H1 (cell line): ENCODE results near the gene C2. TPM values are rescaled to one million over a fixed set of nuclear protein-coding genes. Genes with fewer than 3 reads are reported as not detected.

Source experiments
- CTCF ChIA-PET: fragments of 300-600 bp; sonication (Branson Sonifier 250); formaldehyde crosslinking; loops from one replicate; lab custom pipeline; 2021; ENCODE audit not compliant: partially characterized antibody; lab: Charles Lee
- POLR2A ChIA-PET: fragments of 300-600 bp; sonication (Branson Sonifier 250); formaldehyde crosslinking; loops from one replicate; lab custom pipeline; 2021; ENCODE audit warnings: inconsistent platforms; ENCODE audit not compliant: partially characterized antibody; lab: Charles Lee
- DNase-seq, 2 experiments: peaks; one replicate each; pipeline versions ENCODE4 v3.0.0 to v3.0.0-alpha.2; 2010 to 2022; ENCODE audit warnings: low spot score in 2 of 2, low read depth in 1 of 2, mixed read lengths in 1 of 2
- FAIRE-seq: peaks from 2 replicates; lab custom pipeline; 2011; peaks lifted over from hg19 to GRCh38; lab: Jason Lieb, UNC
- H2AFZ ChIP-seq: 2 replicates; pipeline ENCODE4 v1.8.1; 2012; ENCODE audit warnings: low read length, inconsistent platforms
- H2AK5ac ChIP-seq: 2 replicates; pipeline ENCODE4 v1.6.1; 2013; ENCODE audit warnings: low read depth, low read length
- H2BK120ac ChIP-seq: replicated peaks from 2 replicates; pipeline ENCODE3; 2013; ENCODE audit warnings: low read depth, low read length, inconsistent platforms
- H2BK12ac ChIP-seq: 2 replicates; pipeline ENCODE4 v1.6.1; 2013; ENCODE audit warnings: low read depth, low read length
- H2BK15ac ChIP-seq: 2 replicates; pipeline ENCODE4 v1.6.1; 2013; ENCODE audit warnings: low read length
- H2BK20ac ChIP-seq: 2 replicates; pipeline ENCODE4 v1.6.1; 2013; ENCODE audit warnings: low read length
- H2BK5ac ChIP-seq: 2 replicates; pipeline ENCODE4 v1.6.1; 2013; ENCODE audit warnings: low read depth, low read length
- H3K14ac ChIP-seq: 2 replicates; pipeline ENCODE4 v1.6.1; 2013; ENCODE audit warnings: inconsistent platforms; ENCODE audit not compliant: insufficient read length
- H3K18ac ChIP-seq: 2 replicates; pipeline ENCODE4 v1.6.1; 2013; ENCODE audit warnings: low read length; ENCODE audit errors: extremely low read depth
- H3K23ac ChIP-seq: 2 replicates; pipeline ENCODE4 v1.6.1; 2013; ENCODE audit warnings: inconsistent platforms; ENCODE audit not compliant: insufficient read length
- H3K23me2 ChIP-seq: 2 replicates; pipeline ENCODE4 v1.6.1; 2013; ENCODE audit warnings: low read depth, low read length
- H3K27ac ChIP-seq: 2 replicates; pipeline ENCODE4 v1.6.1; 2011; ENCODE audit warnings: low read depth, low read length, inconsistent platforms
- H3K27me3 ChIP-seq, 4 experiments: replicated peaks in 1 of 4; 1 replicate in 1 of 4; 2 replicates in 3 of 4; pipeline versions ENCODE4 v1.6.1 to v1.8.1; 2011 to 2013; ENCODE audit warnings: low read length in 3 of 4, mild to moderate bottlenecking in 3 of 4, inconsistent platforms in 2 of 4, mixed read lengths in 2 of 4, moderate library complexity in 1 of 4; ENCODE audit not compliant: control insufficient read depth in 3 of 4, insufficient read depth in 3 of 4; ENCODE audit errors: extremely low read depth in 1 of 4
- H3K36me3 ChIP-seq, 4 experiments: 2 replicates each; pipeline versions ENCODE4 v1.6.1 to v1.8.1; 2011 to 2013; ENCODE audit warnings: mild to moderate bottlenecking in 4 of 4, low read length in 3 of 4, moderate library complexity in 2 of 4, control low read depth in 1 of 4, inconsistent platforms in 1 of 4; ENCODE audit not compliant: insufficient read depth in 4 of 4, control insufficient read depth in 2 of 4
- H3K4ac ChIP-seq: replicated peaks from 2 replicates; pipeline ENCODE3; 2013; ENCODE audit warnings: low read length, low read depth, mixed read lengths, inconsistent platforms; ENCODE audit not compliant: insufficient read length
- H3K4me1 ChIP-seq, 4 experiments: replicated peaks in 1 of 4; 1 replicate in 1 of 4; 2 replicates in 3 of 4; pipeline versions ENCODE4 v1.6.1 to v1.8.1; 2011 to 2013; ENCODE audit warnings: low read length in 3 of 4, inconsistent platforms in 2 of 4, mixed read lengths in 1 of 4; ENCODE audit not compliant: insufficient read depth in 4 of 4, control insufficient read depth in 3 of 4
- H3K4me2 ChIP-seq, 2 experiments: 2 replicates each; pipeline versions ENCODE4 v1.6.1 to v1.8.1; 2011 to 2013; ENCODE audit warnings: low read depth in 2 of 2, low read length in 2 of 2, control low read depth in 1 of 2, inconsistent platforms in 1 of 2, mild to moderate bottlenecking in 1 of 2; ENCODE audit not compliant: insufficient read depth in 1 of 2
- H3K4me3 ChIP-seq, 4 experiments: fragments of 200-600, 300-600 bp in 1 of 4; sonication (generic), shearing (Covaris generic), sonication (Bioruptor Twin) in 1 of 4; 2 replicates each; pipeline versions ENCODE4 v1.5.1 to v1.8.1; 2011 to 2016; ENCODE audit warnings: low read length in 4 of 4, low read depth in 3 of 4, control low read depth in 2 of 4, inconsistent platforms in 2 of 4, mild to moderate bottlenecking in 2 of 4, mixed read lengths in 1 of 4, moderate library complexity in 1 of 4; ENCODE audit not compliant: insufficient read depth in 2 of 4; ENCODE audit errors: extremely low read depth in 1 of 4
- H3K56ac ChIP-seq: replicated peaks from 2 replicates; pipeline ENCODE3; 2013; ENCODE audit warnings: low read depth, mild to moderate bottlenecking, mixed read lengths, low read length, inconsistent platforms; ENCODE audit not compliant: insufficient read length
- H3K79me1 ChIP-seq: 2 replicates; pipeline ENCODE4 v1.6.1; 2013; ENCODE audit warnings: low read depth, low read length, control low read depth
- H3K79me2 ChIP-seq, 2 experiments: 2 replicates each; pipeline versions ENCODE4 v1.6.1 to v1.8.1; 2012 to 2013; ENCODE audit warnings: low read length in 2 of 2, mild to moderate bottlenecking in 2 of 2, inconsistent platforms in 1 of 2; ENCODE audit not compliant: insufficient read depth in 2 of 2, control insufficient read depth in 1 of 2
- H3K9ac ChIP-seq, 4 experiments: replicated peaks in 1 of 4; 1 replicate in 1 of 4; 2 replicates in 3 of 4; pipeline versions ENCODE4 v1.6.1 to v1.8.1; 2011 to 2013; ENCODE audit warnings: low read depth in 3 of 4, low read length in 3 of 4, control low read depth in 2 of 4, mild to moderate bottlenecking in 2 of 4, moderate library complexity in 2 of 4, inconsistent platforms in 1 of 4; ENCODE audit errors: extremely low read depth in 1 of 4
- H3K9me3 ChIP-seq, 2 experiments: 2 replicates each; pipeline versions ENCODE4 v1.6.1 to v1.8.1; 2012 to 2013; ENCODE audit warnings: mild to moderate bottlenecking in 2 of 2, moderate library complexity in 2 of 2, control low read depth in 1 of 2, inconsistent platforms in 1 of 2, low read depth in 1 of 2, low read length in 1 of 2, mixed read lengths in 1 of 2; ENCODE audit not compliant: insufficient read depth in 2 of 2
- H4K20me1 ChIP-seq, 2 experiments: replicated peaks in 1 of 2; 2 replicates each; pipeline versions ENCODE3 to v1.8.1; 2011 to 2013; ENCODE audit warnings: inconsistent platforms in 2 of 2, low read length in 2 of 2, mild to moderate bottlenecking in 1 of 2; ENCODE audit not compliant: insufficient read depth in 2 of 2, control insufficient read depth in 1 of 2
- H4K5ac ChIP-seq: 2 replicates; pipeline ENCODE4 v1.6.1; 2013; ENCODE audit warnings: low read length, low read depth, mixed read lengths, inconsistent platforms; ENCODE audit not compliant: insufficient read length
- H4K8ac ChIP-seq: 2 replicates; pipeline ENCODE4 v1.8.0; 2013; ENCODE audit warnings: mild to moderate bottlenecking, moderate library complexity, low read length, inconsistent platforms; ENCODE audit not compliant: insufficient read depth; ENCODE audit errors: extremely low read depth
- H4K91ac ChIP-seq: replicated peaks from 2 replicates; pipeline ENCODE3; 2013; ENCODE audit warnings: low read length, mixed read lengths, inconsistent platforms; ENCODE audit not compliant: insufficient read length
- BCL11A ChIP-seq, 2 experiments: IDR thresholded peaks; one replicate each; pipeline ENCODE4 v1.6.1; 2011; ENCODE audit warnings: low read depth in 2 of 2, low read length in 2 of 2, mild to moderate bottlenecking in 2 of 2
- CTBP2 ChIP-seq: IDR thresholded peaks from 2 replicates; pipeline ENCODE4 v1.7.0; 2011; ENCODE audit warnings: borderline replicate concordance, mild to moderate bottlenecking, moderate library complexity, mixed read lengths, low read length; ENCODE audit not compliant: insufficient read depth, insufficient read length
- HDAC2 ChIP-seq, 2 experiments: fragments of 300-600 bp in 1 of 2; sonication (generic) in 1 of 2; IDR thresholded peaks; 2 replicates each; pipeline ENCODE4 v1.6.1; 2011 to 2012; ENCODE audit warnings: low read depth in 2 of 2, low read length in 2 of 2, mild to moderate bottlenecking in 2 of 2, moderate library complexity in 2 of 2, borderline replicate concordance in 1 of 2, inconsistent platforms in 1 of 2
- HDAC6 ChIP-seq: IDR thresholded peaks from one replicate; pipeline ENCODE4 v1.7.1; 2012; ENCODE audit warnings: low read depth, mild to moderate bottlenecking, inconsistent platforms, low read length, moderate library complexity
- POLR2AphosphoS5 ChIP-seq: IDR thresholded peaks from 2 replicates; pipeline ENCODE4 v1.6.1; 2011; ENCODE audit warnings: low read depth, low read length
- YY1 ChIP-seq: IDR thresholded peaks from 2 replicates; pipeline ENCODE4 v1.6.1; 2011; ENCODE audit warnings: low read depth, mild to moderate bottlenecking, low read length
- WGBS, 2 experiments: shearing (Covaris generic) in 1 of 2; methylation state at CpG; one replicate each; pipeline versions ENCODE4 v1.1.6 to v1.1.7; 2013 to 2015; ENCODE audit warnings: low lambda C conversion rate in 2 of 2, mixed read lengths in 2 of 2, inconsistent platforms in 1 of 2, low coverage in 1 of 2, missing lambda C conversion rate in 1 of 2; ENCODE audit not compliant: insufficient replicate concordance in 2 of 2, insufficient coverage in 1 of 2, insufficient read length in 1 of 2; ENCODE audit errors: extremely low coverage in 1 of 2, missing lambda C conversion rate in 1 of 2; 5-methylcytosine and 5-hydroxymethylcytosine counted together
- polyA plus RNA-seq, 7 experiments: library from polyadenylated mRNA; depleted of rRNA in 3 of 7; stranded (reverse) in 5 of 7; unstranded in 2 of 7; fragments of >200 nt in 5 of 7; fragments of 200-250 nt in 2 of 7; gene quantifications; 1 replicate in 5 of 7; 2 replicates in 1 of 7; 4 replicates in 1 of 7; pipeline versions ENCODE4 v1.2.1 to v1.2.3, GENCODE V29; 2011 to 2013; ENCODE audit warnings: missing spikeins in 2 of 7, mixed read lengths in 2 of 7
- total RNA-seq: library from RNA; stranded (reverse); fragmentation: NEBNext Ultra II Directional; extraction: Animal tissue kit (Norgen Biotek cat#: 25700); gene quantifications from 2 replicates; pipeline ENCODE4 v1.2.1, GENCODE V29; 2021
- TF ChIP-seq, protein P1 (sequence below): IDR thresholded peaks from 2 replicates; pipeline ENCODE4 v1.6.1; 2012; ENCODE audit warnings: low read length, inconsistent platforms
- TF ChIP-seq, protein P2 (sequence below): IDR thresholded peaks from 2 replicates; pipeline ENCODE4 v1.6.1; 2012; ENCODE audit warnings: inconsistent platforms
- TF ChIP-seq, protein P3 (sequence below): IDR thresholded peaks from 2 replicates; pipeline ENCODE4 v1.6.1; 2011; ENCODE audit warnings: low read length, improper control_type of control experiment

Gene C2
- total and polyA plus RNA-seq, 2 of the 8 experiments (the other 6 are each of a cell fraction or from before 2014, with no cell fraction given), result 0.26 to 0.38 TPM

DNA sequence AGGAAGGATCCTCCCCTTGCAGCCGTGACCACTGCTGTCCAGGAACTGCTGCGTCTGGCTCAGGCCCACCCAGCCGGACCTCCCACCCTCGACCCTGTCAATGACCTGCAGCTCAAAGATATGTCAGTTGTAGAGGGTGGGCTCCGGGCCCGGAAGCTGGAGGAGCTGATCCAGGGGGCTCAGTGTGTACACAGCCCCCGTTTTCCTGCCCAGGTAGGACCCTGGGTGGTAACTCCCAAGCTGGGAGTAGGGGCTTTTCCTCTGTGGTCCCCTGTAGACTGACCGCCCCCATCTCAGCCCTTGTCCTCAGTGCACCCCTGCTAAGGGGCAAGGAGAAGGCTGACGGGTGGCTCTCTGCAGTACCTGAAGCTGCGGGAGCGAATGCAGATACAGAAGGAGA lies 40.8 kb downstream of the C2 start:
- H4K5ac ChIP-seq, result no peak overlapping the region
- H4K20me1 ChIP-seq, result peaks cover 0 to 3% of the 10 kb centered on the region in 2 experiments
- H2BK120ac ChIP-seq, result no peak overlapping the region
- H3K79me1 ChIP-seq, result peaks cover 4% of the 10 kb centered on the region; the same call in 1 of the 2 replicates
- CTCF ChIA-PET, result interaction anchor here (0.6 to 10.2 kb wide), 3 partner anchors 10 to 372 kb away, joined by 3 to 84 read pairs (median 3); partner anchors contain the start of genes NELFE and SKIC2
- no peak overlapping the region for H2AFZ ChIP-seq
- no peak overlapping the region for H2BK12ac ChIP-seq
- H3K14ac ChIP-seq, result no peak overlapping the region
- H3K18ac ChIP-seq, result no peak overlapping the region
- H3K56ac ChIP-seq, result no peak overlapping the region
- H4K91ac ChIP-seq, result no peak overlapping the region
- H3K27ac ChIP-seq, result no peak overlapping the region
- 98% methylated on average over 11 of the region's 11 CpGs; no CpG with 5 or more reads in 1 of the 2 experiments for WGBS, 2 experiments
- H3K27me3 ChIP-seq, result no peaks in the 10 kb centered on the region; a peak in 1 of 7 replicates
- H4K8ac ChIP-seq, result no peak overlapping the region
- peaks cover 0 to 9% (median 5%) of the 10 kb centered on the region in 4 experiments; a peak in 5 of 7 replicates for H3K4me1 ChIP-seq
- no peak overlapping the region for H3K9ac ChIP-seq
- H3K36me3 ChIP-seq, result peaks cover 13 to 51% (median 40%) of the 10 kb centered on the region in 4 experiments
- no peak overlapping the region for H3K4me3 ChIP-seq
- peaks cover 13% of the 10 kb centered on the region for H3K23me2 ChIP-seq
- no peak for FAIRE-seq
- no peak overlapping the region for H2BK5ac ChIP-seq
- no peak overlapping the region for H2BK20ac ChIP-seq
- no peaks in the 10 kb centered on the region for H3K9me3 ChIP-seq
- no peak for DNase-seq
- POLR2A ChIA-PET, result interaction anchor here (0.6 to 15.3 kb wide), 4 partner anchors 12 to 219 kb away, joined by 3 to 279 read pairs (median 4); partner anchors contain the start of genes EHMT2, NELFE and SKIC2
- no peak overlapping the region for H2BK15ac ChIP-seq
- peaks cover 0 to 6% of the 10 kb centered on the region in 2 experiments; a peak in 1 of 4 replicates for H3K79me2 ChIP-seq
- no peak overlapping the region for H3K4ac ChIP-seq
- no peak overlapping the region for H3K23ac ChIP-seq
- H3K4me2 ChIP-seq, result no peak overlapping the region
- H2AK5ac ChIP-seq, result no peak overlapping the region
- TF ChIP-seq, protein P1, sequence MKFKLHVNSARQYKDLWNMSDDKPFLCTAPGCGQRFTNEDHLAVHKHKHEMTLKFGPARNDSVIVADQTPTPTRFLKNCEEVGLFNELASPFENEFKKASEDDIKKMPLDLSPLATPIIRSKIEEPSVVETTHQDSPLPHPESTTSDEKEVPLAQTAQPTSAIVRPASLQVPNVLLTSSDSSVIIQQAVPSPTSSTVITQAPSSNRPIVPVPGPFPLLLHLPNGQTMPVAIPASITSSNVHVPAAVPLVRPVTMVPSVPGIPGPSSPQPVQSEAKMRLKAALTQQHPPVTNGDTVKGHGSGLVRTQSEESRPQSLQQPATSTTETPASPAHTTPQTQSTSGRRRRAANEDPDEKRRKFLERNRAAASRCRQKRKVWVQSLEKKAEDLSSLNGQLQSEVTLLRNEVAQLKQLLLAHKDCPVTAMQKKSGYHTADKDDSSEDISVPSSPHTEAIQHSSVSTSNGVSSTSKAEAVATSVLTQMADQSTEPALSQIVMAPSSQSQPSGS, result no peak
- TF ChIP-seq, protein P2, sequence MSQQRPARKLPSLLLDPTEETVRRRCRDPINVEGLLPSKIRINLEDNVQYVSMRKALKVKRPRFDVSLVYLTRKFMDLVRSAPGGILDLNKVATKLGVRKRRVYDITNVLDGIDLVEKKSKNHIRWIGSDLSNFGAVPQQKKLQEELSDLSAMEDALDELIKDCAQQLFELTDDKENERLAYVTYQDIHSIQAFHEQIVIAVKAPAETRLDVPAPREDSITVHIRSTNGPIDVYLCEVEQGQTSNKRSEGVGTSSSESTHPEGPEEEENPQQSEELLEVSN, result no peak
- TF ChIP-seq HDAC2 (IDR thresholded peaks at IDR 0.05; ENCODE audit: borderline replicate concordance in 1 of 2, low read depth in 2 of 2, low read length in 2 of 2) (no peak), BCL11A (IDR thresholded peaks at IDR 0.05; ENCODE audit: low read depth in 2 of 2, low read length in 2 of 2) (no peak), YY1 (no peak), HDAC6 (no peak), CTBP2 (no peak), POLR2AphosphoS5 (no peak)
- TF ChIP-seq, protein P3, sequence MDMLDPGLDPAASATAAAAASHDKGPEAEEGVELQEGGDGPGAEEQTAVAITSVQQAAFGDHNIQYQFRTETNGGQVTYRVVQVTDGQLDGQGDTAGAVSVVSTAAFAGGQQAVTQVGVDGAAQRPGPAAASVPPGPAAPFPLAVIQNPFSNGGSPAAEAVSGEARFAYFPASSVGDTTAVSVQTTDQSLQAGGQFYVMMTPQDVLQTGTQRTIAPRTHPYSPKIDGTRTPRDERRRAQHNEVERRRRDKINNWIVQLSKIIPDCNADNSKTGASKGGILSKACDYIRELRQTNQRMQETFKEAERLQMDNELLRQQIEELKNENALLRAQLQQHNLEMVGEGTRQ, result no peak
